Measurements from ENCODE around the gene SORCS1.

Gene SORCS1

DNA sequence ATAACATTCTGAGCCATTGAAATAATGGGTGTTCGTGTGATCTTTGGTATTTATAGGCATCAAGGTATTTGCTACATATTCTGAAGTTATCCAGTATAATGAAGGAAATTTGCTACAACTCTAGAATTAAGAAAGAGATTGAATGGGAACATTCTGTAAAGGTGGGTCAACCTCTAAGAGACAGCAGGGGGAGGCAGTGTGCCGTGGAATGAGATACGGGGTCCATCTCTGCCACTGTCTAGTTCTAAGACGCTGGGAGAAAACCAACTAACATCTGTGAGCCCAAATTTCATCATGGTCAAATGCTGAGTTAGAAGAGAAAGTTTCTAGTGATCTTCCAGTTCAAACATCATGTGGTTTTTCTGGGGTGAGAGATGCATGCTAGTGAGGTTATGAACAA is 368.9 kb downstream of the SORCS1 start:
- DNase-seq, result no peak

DNA sequence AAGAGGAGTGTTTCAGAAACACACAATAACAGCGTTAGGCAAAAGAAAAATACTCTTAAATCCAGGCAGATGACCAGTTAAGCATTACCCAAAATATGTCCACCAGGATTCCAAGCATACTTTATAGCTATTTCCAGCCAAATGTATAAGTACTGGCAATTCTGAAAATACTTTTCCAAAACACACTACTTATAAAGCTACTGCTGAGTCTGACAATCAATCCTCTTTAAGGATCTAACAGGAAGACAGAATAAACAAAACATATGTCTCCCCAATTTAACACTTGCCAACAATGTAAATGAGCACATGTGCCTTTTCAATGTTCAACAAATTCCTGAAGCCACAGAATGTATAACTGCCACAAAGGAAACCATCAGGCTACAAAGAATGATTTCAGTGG is 370.9 kb downstream of the SORCS1 start:
- no peak for DNase-seq

- no peak for DNase-seq
These were observed 374.9 kb downstream of the SORCS1 start for GRCh38 chr10:106789623-106790022.

DNA sequence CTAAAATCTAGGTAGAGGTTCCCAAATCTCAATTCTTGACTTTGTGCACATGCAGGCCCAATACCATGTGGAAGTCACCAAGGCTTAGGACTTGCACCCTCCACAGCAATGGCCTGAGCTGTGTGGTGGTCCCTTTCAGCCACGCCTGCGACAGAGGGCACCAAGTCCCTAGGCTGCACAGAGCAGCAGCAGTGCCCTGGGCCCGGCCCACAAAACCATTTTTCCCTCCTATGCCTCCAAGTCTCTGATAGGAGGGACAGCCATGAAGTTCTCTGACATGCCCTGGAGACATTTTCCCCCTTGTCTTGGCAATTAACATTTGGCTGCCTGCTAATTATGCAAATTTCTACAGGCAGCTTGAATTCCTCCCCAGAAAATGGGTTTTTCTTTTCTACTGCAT is 375.5 kb downstream of the SORCS1 start:
- DNase-seq, result no peak

- no peak for DNase-seq
These were observed 379.0 kb downstream of the SORCS1 start for GRCh38 chr10:106785528-106785927.

- no peak for DNase-seq
These were observed 383.9 kb downstream of the SORCS1 start for GRCh38 chr10:106780632-106781031.

GRCh38 chr10:106777841-106778240 is 386.7 kb downstream of the SORCS1 start:
- no peak for DNase-seq

DNA sequence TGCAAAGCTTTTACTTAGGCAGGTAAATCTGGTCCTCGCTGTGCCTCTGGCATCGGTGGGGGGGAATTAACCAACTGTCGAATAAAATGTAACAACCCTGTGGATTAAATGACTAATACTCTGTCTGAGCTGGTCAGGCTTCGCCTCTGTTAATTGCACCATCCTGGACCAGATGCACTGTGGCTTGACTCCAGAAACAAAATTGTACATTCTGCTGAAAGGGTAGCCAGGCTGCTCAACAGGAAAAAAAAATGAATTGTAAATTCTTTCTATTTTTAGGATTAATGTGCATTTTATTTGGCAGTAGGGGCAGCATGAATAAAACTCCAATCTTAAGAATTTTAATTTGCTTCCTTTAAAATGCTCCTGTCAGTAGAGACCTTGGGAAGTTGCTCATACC is 389.4 kb downstream of the SORCS1 start:
- DNase-seq, result no peak

GRCh38 chr10:106772957-106773356 is 391.5 kb downstream of the SORCS1 start:
- no peak for DNase-seq

GRCh38 chr10:106771154-106771553 is 393.4 kb downstream of the SORCS1 start:
- DNase-seq, result no peak

GRCh38 chr10:106768204-106768603 is 396.3 kb downstream of the SORCS1 start:
- no peak for DNase-seq

GRCh38 chr10:106765928-106766327 is 398.6 kb downstream of the SORCS1 start:
- DNase-seq, result no peak

- DNase-seq, result no peak
These were observed 399.2 kb downstream of the SORCS1 start for GRCh38 chr10:106765241-106765754.

GRCh38 chr10:106764360-106764759 is 400.1 kb downstream of the SORCS1 start:
- DNase-seq, result no peak

DNA sequence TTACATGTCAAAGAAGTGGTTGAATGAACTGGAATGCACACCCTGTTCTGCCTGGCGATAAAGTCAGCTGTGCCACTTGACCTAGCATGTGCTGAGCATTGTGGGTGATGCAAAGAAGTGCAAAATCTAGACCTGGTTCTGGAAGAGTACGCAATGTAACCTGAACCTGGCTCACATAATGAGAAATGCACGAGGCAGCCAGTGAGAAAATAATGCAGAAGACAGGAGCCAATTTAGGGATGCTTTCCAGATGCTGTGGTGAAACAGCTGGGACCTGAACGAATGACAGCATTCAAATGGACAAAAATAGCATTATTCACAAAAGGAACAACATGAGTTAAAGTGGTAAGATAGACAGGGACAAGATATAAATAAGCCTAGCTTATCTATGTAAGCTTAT is 402.6 kb downstream of the SORCS1 start:
- DNase-seq, result no peak

DNA sequence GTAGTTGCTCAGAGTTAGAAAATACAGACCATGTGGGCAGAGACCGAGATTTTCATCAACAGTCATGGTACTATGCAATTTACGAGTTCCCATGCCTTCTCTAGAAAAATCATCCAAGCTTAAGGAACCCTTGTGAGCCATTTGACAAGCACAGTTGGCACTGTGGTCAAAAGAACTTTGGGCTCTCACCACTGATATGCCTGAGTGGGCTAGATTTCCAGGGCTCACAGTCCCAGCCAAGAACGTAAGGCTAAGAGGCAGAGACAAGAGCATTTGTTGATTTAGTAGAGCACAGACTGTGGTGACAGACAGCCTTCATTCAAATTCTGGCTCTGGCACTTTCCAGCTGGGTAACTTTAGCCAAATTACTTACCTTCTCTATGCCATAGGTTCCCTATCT is 407.0 kb downstream of the SORCS1 start:
- no peak for DNase-seq

DNA sequence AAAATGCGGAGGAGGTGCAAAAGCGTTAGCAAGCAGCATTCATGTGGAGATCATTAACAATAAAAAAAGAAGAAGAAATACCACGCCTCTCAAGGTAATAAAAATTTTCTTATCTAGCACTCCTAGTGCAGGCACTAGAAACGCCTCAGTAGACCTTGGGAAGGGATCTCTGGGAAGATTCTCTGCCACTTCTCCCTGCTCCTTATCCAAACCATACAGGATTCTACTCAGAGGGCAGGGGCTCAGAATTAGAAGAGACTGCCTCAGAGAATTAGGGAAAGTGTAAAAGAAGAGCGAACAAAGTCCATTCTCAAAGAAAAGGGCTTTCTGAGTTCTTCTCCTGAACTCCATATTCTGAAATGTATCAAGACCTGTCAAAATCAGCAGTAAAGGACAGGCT is 413.4 kb downstream of the SORCS1 start:
- DNase-seq, result no peak

DNA sequence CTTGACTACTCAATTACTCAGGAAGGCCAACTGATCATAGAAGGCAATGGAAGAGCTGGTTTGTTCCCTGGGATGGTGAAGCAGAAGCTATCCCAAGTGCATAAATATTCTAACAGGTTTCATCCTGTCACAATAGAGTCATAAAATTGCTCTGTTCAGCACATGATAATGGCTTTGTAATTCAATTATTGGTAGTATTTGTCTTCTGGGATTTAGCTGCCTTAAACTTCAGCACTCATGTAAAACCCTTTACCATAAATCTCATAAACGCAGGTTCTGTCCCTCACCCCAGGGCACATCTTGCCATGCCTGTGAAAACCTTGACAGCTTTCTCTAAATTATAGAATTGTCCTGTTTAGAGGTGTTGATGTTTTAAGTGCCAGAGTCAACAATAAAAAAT is 417.6 kb downstream of the SORCS1 start:
- no peak for DNase-seq

DNA sequence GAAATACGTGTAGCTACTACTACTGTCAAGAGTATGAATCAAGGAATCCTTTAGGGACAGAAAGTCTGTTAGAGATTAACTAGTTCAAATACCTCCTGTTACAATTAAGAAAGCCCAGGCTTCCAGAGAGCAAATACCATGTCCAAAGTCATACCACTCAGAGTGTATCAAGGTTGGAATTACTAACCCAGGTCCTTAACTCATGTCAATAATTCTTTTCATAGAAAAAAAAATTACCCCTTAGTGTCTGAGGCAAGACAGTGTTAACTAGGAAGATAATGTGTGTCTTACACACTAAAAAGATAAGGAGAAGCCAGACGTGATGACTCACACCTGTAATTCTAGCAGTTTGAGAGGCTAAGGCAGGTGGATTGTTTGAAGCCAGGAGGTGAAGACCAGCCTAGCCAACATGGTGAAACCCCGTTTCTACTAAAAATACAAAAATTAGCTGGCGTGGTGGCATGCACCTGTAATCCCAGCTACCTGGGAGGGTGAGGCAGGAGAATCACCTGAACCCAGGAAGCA is 423.4 kb downstream of the SORCS1 start:
- DNase-seq, result no peak

DNA sequence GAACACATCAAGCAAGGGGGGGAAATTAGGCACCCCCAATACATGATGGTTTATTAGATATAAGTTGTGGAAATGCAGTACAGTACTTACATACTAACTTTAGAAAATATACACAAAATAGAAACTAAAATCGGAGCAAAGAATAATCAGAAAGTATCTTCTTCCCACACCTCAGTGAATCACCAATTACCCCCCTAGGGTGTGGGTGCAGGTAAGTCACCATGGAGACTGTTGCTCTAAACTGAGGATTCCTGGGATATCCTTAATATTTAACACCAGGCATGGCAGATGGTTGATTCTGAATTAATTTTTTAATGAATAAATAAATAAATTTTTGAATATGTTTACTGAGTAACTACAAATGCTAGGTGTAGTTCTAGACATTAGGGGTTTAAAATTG is 424.4 kb downstream of the SORCS1 start:
- no peak for DNase-seq

DNA sequence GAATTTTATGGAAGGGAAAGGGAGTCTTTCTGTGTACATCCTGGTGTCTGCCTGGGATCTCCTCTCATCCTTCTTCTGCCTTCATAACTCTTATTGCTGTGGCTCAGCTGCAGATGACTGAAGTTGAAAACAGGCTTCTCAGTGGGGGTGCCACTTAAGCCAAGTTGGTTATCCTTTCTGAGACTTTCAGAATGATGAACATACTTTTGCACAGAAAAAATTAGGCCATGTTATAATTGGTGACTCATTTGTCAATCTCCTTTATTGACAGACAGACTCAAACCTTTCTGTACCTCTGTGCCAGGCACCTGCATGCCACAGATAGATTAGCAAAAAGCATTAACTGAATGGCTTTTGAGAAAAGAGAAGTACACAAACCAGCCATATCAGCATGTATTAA is 430.3 kb downstream of the SORCS1 start:
- DNase-seq, result no peak

DNA sequence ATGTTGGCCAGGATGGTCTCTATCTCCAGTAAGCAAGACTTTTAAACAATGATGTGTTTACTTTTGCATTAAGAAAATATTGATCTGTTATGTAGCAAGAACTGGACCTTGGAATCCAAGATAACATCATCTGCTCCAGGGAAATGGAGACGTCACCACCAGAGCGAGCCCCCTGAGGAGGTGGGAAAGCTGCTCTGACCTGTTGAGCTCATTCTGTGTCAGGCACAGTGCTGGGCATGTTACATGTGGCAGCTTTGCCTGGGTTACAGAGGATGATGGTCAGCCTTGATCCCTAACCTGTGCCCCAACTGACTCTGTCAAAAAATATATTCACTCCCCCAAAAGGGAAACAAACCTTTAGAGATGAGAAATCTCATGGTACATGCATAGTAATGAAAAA is 436.3 kb downstream of the SORCS1 start:
- DNase-seq, result no peak

DNA sequence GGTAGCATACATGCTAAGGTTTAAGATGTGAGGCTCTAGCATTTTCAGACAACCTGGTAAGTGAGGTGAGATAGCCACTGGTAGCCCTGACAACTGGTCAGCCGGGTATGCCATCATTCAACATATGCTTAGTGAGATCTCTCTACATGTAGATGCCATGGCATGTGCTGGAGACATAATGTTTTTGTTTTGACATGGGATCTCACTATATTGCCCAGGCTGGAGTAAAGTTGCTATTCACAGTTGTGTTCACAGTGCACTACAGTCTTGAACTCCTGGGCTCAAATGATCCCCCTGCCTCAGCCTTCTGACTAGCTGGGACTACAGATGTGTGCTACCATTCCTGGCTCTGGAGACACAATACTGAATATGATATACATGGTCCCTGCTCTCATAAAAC is 437.3 kb downstream of the SORCS1 start:
- no peak for DNase-seq

DNA sequence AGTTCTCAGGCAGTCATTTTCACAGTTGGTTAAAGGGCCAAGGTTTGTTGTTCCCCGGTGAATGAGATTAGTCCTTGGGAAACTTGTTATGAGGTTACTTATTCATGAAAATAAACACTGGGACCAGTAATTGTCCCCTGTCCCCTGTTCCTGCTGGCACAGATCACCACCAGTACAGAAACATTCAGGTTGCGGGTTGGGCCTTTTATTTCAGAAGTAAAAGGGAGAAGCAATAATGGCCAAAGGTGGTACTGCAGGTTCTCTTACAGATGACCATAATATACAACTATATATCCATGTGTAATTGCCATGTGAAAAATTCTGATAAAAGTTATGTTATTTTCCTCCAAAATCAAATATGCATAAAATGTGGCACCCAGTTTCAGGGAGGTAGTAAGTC is 442.0 kb downstream of the SORCS1 start:
- DNase-seq, result no peak

DNA sequence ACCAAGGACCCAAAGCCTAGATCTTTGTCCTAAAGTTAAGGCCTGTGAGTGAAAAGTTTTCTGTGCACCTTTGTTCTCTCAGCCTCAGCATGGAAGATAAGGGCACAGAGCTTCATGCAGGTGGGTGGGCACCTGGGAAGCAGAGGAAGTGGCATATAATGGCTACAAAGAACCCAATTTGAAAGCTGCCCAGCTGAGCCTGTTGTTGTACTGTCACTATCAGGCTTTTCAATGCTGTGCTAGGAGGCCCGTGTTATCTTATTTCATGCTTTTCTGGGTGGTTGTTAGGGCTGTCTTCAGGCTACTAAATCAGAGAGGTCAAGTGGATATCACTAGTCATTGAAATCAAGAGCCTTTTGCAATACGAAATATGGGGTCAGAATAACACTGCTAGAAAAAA is 443.8 kb downstream of the SORCS1 start:
- DNase-seq, result no peak

GRCh38 chr10:106716381-106716780 is 448.1 kb downstream of the SORCS1 start:
- DNase-seq, result no peak
